Esophagus squamous epithelium (tissue), 5 donors: Measurements from ENCODE around the gene TBL1X. TPM values are rescaled to one million over a fixed set of nuclear protein-coding genes. Genes with fewer than 3 reads are reported as not detected.

Experiments
- DNase-seq: peaks from one replicate; lab custom pipeline; 2025; lab: John Stamatoyannopoulos, UW
- H3K27ac ChIP-seq, 4 donors: fragments of 200-600 bp; sonication (generic); one replicate each; pipeline ENCODE4 v1.5.1; 2016 to 2019; ENCODE audit warnings: mild to moderate bottlenecking in 1 of 4
- H3K27me3 ChIP-seq, 4 donors: fragments of 200-600 bp; sonication (generic); 1 replicate in 3 of 4; 2 replicates in 1 of 4; pipeline versions ENCODE4 v1.5.1 to v1.6.0; 2017 to 2021; ENCODE audit warnings: antibody characterized with exemption in 1 of 4
- H3K36me3 ChIP-seq, 3 donors: fragments of 200-600 bp; sonication (generic); one replicate each; pipeline ENCODE4 v1.5.1; 2016 to 2019
- H3K4me1 ChIP-seq, 3 donors: fragments of 200-600 bp; sonication (generic); one replicate each; pipeline ENCODE4 v1.5.1; 2017 to 2019
- H3K4me3 ChIP-seq, 4 donors: fragments of 200-600 bp; sonication (generic); 1 replicate in 3 of 4; 2 replicates in 1 of 4; pipeline ENCODE4 v1.5.1; 2016 to 2019; ENCODE audit warnings: mild to moderate bottlenecking in 2 of 4, moderate library complexity in 1 of 4
- H3K9me3 ChIP-seq, 3 donors: fragments of 200-600 bp; sonication (generic); one replicate each; pipeline ENCODE4 v1.5.1; 2016 to 2019
- CTCF ChIP-seq, 6 experiments: fragments of 450-650 bp in 4 of 6; fragments of 200-600 bp in 2 of 6; sonication (generic) in 2 of 6; IDR thresholded peaks; one replicate each; pipeline ENCODE4 v1.5.1; 2016 to 2019; ENCODE audit warnings: antibody characterized with exemption in 6 of 6, mild to moderate bottlenecking in 4 of 6, moderate library complexity in 4 of 6
- POLR2A ChIP-seq, 4 donors: fragments of 450-650 bp; IDR thresholded peaks; one replicate each; pipeline ENCODE4 v1.6.1; 2017; ENCODE audit warnings: antibody characterized with exemption in 4 of 4, mild to moderate bottlenecking in 4 of 4, moderate library complexity in 3 of 4
- WGBS, 2 donors: methylation state at CpG; one replicate each; pipeline ENCODE4 v1.1.5; 2018; 5-methylcytosine and 5-hydroxymethylcytosine counted together
- intact Hi-C: fragments of 100-400 bp; cut with DNase I; formaldehyde crosslinking; loops from one replicate; pipeline ENCODE4 v1.15.0; 2022
- total RNA-seq, 4 donors: library from RNA; depleted of rRNA; stranded (reverse); fragments of >200 nt; gene quantifications; one replicate each; pipeline ENCODE4 v1.1.0, GENCODE V29; 2016
- donor health status: DM: yes; HTN: yes; CAD: no.

Gene TBL1X
- total RNA-seq, 4 donors from 2014 or later: 17.5 to 24.2 (median 21.8) TPM

GRCh38 chrX:9515489-9515888 lies 50.6 kb downstream of the TBL1X start:
- TF ChIP-seq POLR2A (IDR thresholded peaks at IDR 0.05): no peak
- TF ChIP-seq CTCF (IDR thresholded peaks at IDR 0.05): no peak
- no peak overlapping the region for H3K27ac ChIP-seq
- H3K4me1 ChIP-seq: peaks cover 0 to 8% (median 0%) of the 10 kb centered on the region in 3 donors
- no peak overlapping the region for H3K4me3 ChIP-seq
- no peaks in the 10 kb centered on the region for H3K27me3 ChIP-seq
- no peaks in the 10 kb centered on the region for H3K36me3 ChIP-seq
- no peaks in the 10 kb centered on the region for H3K9me3 ChIP-seq
- WGBS, 2 donors: 63 to 66% methylated on average over 5 to 9 of the region's 10 CpGs
- intact Hi-C loops: no loop called here
- no peak for DNase-seq

DNA sequence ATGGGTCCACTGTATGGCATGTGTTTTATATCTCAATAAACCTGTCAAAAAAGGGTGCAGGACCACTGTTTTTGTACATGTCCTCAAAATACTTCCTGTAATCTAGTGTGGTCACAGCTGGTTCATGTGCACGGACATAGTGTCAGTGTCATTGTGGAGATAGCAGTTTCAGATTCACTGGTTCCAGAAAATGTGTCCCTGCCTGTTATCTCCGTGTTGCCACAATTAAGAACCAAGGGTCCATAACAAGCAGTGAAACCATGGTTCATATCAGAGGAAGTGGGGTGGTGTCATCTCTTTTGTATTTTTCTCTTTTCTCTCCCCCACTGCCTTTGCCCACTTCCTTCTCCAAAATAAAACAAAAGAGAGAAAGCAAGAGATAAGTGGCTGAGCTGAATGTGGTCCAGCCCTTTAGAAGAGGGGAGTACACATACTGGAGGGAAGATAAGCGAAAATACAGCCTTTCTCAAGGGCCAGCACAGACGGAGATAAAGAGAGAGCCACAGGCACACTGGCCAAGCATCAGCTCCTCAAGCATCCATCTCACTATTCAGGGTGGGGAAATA lies 51.2 kb downstream of the TBL1X start:
- intact Hi-C loops: no loop called here
- H3K9me3 ChIP-seq: no peaks in the 10 kb centered on the region
- WGBS, 2 donors: 67 to 100% methylated on average over 2 to 4 of the region's 4 CpGs
- H3K4me3 ChIP-seq: no peak overlapping the region
- no peak for TF ChIP-seq POLR2A (IDR thresholded peaks at IDR 0.05)
- H3K4me1 ChIP-seq: peaks cover 0 to 8% (median 0%) of the 10 kb centered on the region in 3 donors
- H3K27ac ChIP-seq: no peak overlapping the region
- DNase-seq: no peak
- H3K36me3 ChIP-seq: no peaks in the 10 kb centered on the region
- no peaks in the 10 kb centered on the region for H3K27me3 ChIP-seq

DNA sequence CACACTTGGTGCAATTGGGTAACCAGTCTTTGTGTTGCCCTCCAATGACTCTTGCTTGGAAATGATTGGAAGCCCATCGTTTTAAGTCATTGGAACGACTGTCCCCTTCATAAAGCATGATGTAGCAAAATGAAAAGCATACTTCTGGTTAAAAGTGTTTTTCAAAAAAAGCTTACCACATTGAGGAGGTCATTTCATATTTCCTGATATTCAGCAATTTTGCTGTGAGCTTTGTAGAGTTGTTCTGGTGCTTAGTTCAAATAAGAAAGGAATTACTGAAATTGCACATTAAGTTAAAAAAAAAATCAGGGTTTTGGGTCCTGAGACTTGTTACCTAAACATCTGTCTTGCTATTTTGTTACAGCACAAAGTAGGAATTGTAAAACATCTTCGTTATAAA lies 51.8 kb downstream of the TBL1X start:
- 67% methylated on average over 1 to 3 of the region's 3 CpGs for WGBS, 2 donors
- H3K4me1 ChIP-seq: peaks cover 0 to 8% (median 0%) of the 10 kb centered on the region in 3 donors
- H3K9me3 ChIP-seq: no peaks in the 10 kb centered on the region
- no peak overlapping the region for H3K4me3 ChIP-seq
- intact Hi-C loops: no loop called here
- no peaks in the 10 kb centered on the region for H3K36me3 ChIP-seq
- H3K27me3 ChIP-seq: no peaks in the 10 kb centered on the region
- TF ChIP-seq CTCF (IDR thresholded peaks at IDR 0.05) (no peak), POLR2A (IDR thresholded peaks at IDR 0.05) (no peak)
- DNase-seq: no peak
- no peak overlapping the region for H3K27ac ChIP-seq

DNA sequence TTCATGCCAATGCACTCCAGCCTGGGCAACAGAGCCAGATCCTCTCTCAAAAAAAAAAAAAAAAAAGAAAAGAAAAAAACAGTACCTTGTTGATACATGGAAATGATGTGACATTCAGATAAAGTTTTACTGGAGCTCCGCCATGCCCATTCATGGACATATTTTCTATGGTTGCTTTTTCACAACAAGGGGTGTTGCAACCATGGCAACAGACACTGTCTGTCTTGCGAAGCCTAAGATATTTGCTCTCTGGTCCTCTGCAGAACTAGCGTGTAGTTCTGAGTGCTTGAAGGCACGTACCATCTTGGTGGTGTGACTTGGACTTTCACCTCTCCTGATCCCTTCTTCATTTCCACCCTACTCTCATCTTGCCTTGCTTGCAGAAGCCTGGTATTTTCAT lies 53.2 kb downstream of the TBL1X start:
- no peaks in the 10 kb centered on the region for H3K27me3 ChIP-seq
- peaks cover 0 to 8% (median 0%) of the 10 kb centered on the region in 3 donors for H3K4me1 ChIP-seq
- no peak overlapping the region for H3K4me3 ChIP-seq
- no peaks in the 10 kb centered on the region for H3K9me3 ChIP-seq
- no peak overlapping the region for H3K27ac ChIP-seq
- DNase-seq: no peak
- 86 to 90% methylated on average over 4 of the region's 4 CpGs for WGBS, 2 donors
- TF ChIP-seq POLR2A (IDR thresholded peaks at IDR 0.05): no peak
- TF ChIP-seq CTCF (IDR thresholded peaks at IDR 0.05): no peak
- intact Hi-C loops: no loop called here
- H3K36me3 ChIP-seq: no peaks in the 10 kb centered on the region

DNA sequence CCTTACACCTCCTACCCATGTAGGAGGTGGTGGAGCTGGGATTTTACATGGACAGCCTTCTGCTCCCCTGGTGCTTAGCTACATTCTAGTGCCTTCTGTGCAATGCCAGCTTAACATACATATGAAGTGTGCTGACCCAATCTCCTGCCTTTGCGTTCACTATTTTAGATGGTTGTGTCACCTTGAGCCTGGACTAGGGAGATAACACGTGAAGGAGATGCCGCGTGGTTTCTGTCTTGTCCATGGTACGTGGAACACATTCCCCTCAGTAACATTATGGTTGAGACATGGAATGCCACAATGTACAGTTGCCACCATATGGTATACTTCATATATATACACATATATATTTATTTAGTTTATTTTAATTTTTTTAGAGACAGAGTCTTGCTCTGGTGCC lies 54.0 kb downstream of the TBL1X start:
- H3K4me1 ChIP-seq: peaks cover 0 to 8% (median 0%) of the 10 kb centered on the region in 3 donors
- WGBS, 2 donors: 94 to 96% methylated on average over 3 to 5 of the region's 5 CpGs
- H3K27me3 ChIP-seq: no peaks in the 10 kb centered on the region
- intact Hi-C loops: no loop called here
- no peaks in the 10 kb centered on the region for H3K9me3 ChIP-seq
- no peak for DNase-seq
- H3K36me3 ChIP-seq: no peaks in the 10 kb centered on the region
- no peak overlapping the region for H3K27ac ChIP-seq
- TF ChIP-seq CTCF (IDR thresholded peaks at IDR 0.05) (no peak), POLR2A (IDR thresholded peaks at IDR 0.05) (no peak)
- H3K4me3 ChIP-seq: no peak overlapping the region
